Measurements from ENCODE around the gene PSMA7. TPM values are rescaled to one million over a fixed set of nuclear protein-coding genes. Genes with fewer than 3 reads are reported as not detected.
"Not testable (repeated sequence)": the region's sequence is repeated elsewhere in the genome, so short reads cannot be mapped to it uniquely, and the experiment has no call there.

Gene PSMA7
- total and polyA plus RNA-seq, 2 donors from 2014 or later, result 190 to 315 TPM

- peaks cover 2 to 10% (median 6%) of the 10 kb centered on the region in 3 donors for H3K36me3 ChIP-seq (ENCODE audit: control insufficient read depth in 2 of 3, insufficient read depth in 3 of 3, low read length in 3 of 3)
- intact Hi-C loops (cut with DNase I), result no loop called here
- DNase-seq (no peak), FAIRE-seq (no peak)
- H3K27me3 ChIP-seq (ENCODE audit: control insufficient read depth, insufficient read depth, low read length), result no peaks in the 10 kb centered on the region
- no peak for TF ChIP-seq CTCF (IDR thresholded peaks at IDR 0.05; ENCODE audit: borderline replicate concordance, extremely low read depth, insufficient read depth)
- H3K9me3 ChIP-seq (ENCODE audit: control insufficient read depth in 2 of 3, insufficient read depth in 1 of 3, low read length in 3 of 3), result no peaks in the 10 kb centered on the region
- no peak overlapping the region for H3K4me3 ChIP-seq (ENCODE audit: low read length in 3 of 3)
- H3K9ac ChIP-seq (ENCODE audit: low read length in 3 of 3), result no peak overlapping the region
- H3K4me1 ChIP-seq (ENCODE audit: control insufficient read depth in 2 of 3, insufficient read depth in 2 of 3, low read depth in 1 of 3, low read length in 3 of 3), result peaks cover 0 to 32% (median 9%) of the 10 kb centered on the region in 3 donors
- H3K27ac ChIP-seq (ENCODE audit: low read depth in 2 of 2, low read length in 2 of 2), result no peak overlapping the region
Measured at GRCh38 chr20:62150310-62150575, 7.0 kb upstream of the PSMA7 start.

- Histone ChIP-seq H3K9ac (ENCODE audit: low read length in 3 of 3) (no peak overlapping the region), H3K4me3 (ENCODE audit: low read length in 3 of 3) (no peak overlapping the region), H3K4me1 (ENCODE audit: control insufficient read depth in 2 of 3, insufficient read depth in 2 of 3, low read depth in 1 of 3, low read length in 3 of 3) (peaks cover 2 to 36% (median 14%) of the 10 kb centered on the region in 3 donors), H3K27me3 (ENCODE audit: control insufficient read depth, insufficient read depth, low read length) (no peaks in the 10 kb centered on the region), H3K27ac (ENCODE audit: low read depth in 2 of 2, low read length in 2 of 2) (peak overlapping the region in 1 of 2 donors; percentile 67), H3K36me3 (ENCODE audit: control insufficient read depth in 2 of 3, insufficient read depth in 3 of 3, low read length in 3 of 3) (peaks cover 2 to 10% (median 6%) of the 10 kb centered on the region in 3 donors), H3K9me3 (ENCODE audit: control insufficient read depth in 2 of 3, insufficient read depth in 1 of 3, low read length in 3 of 3) (no peaks in the 10 kb centered on the region)
- TF ChIP-seq CTCF (IDR thresholded peaks at IDR 0.05; ENCODE audit: borderline replicate concordance, extremely low read depth, insufficient read depth), result no peak
- DNase-seq (peak in 2 of 5 donors; percentile 21 to 48), FAIRE-seq (no peak)
- intact Hi-C loops (cut with DNase I), result no loop called here
Measured at GRCh38 chr20:62149532-62150309, 6.5 kb upstream of the PSMA7 start.

- H3K27ac ChIP-seq (ENCODE audit: low read depth in 2 of 2, low read length in 2 of 2), result peak overlapping the region; percentile 2 to 67
- DNase-seq (no peak), FAIRE-seq (no peak)
- H3K36me3 ChIP-seq (ENCODE audit: control insufficient read depth in 2 of 3, insufficient read depth in 3 of 3, low read length in 3 of 3), result peaks cover 2 to 5% (median 3%) of the 10 kb centered on the region in 3 donors
- TF ChIP-seq CTCF (IDR thresholded peaks at IDR 0.05; ENCODE audit: borderline replicate concordance, extremely low read depth, insufficient read depth), result no peak
- intact Hi-C loops (cut with DNase I), result no loop called here
- H3K9ac ChIP-seq (ENCODE audit: low read length in 3 of 3), result no peak overlapping the region
- H3K4me3 ChIP-seq (ENCODE audit: low read length in 3 of 3), result no peak overlapping the region
- no peaks in the 10 kb centered on the region for H3K9me3 ChIP-seq (ENCODE audit: control insufficient read depth in 2 of 3, insufficient read depth in 1 of 3, low read length in 3 of 3)
- no peaks in the 10 kb centered on the region for H3K27me3 ChIP-seq (ENCODE audit: control insufficient read depth, insufficient read depth, low read length)
- peaks cover 2 to 38% (median 18%) of the 10 kb centered on the region in 3 donors for H3K4me1 ChIP-seq (ENCODE audit: control insufficient read depth in 2 of 3, insufficient read depth in 2 of 3, low read depth in 1 of 3, low read length in 3 of 3)
Measured at GRCh38 chr20:62148908-62149314, 5.7 kb upstream of the PSMA7 start.

GRCh38 chr20:62148383-62148782 is 5.2 kb upstream of the PSMA7 start:
- intact Hi-C loops (cut with DNase I); H3K27me3 ChIP-seq (ENCODE audit: control insufficient read depth, insufficient read depth, low read length): not testable (repeated sequence)

More at GRCh38 chr20:62148383-62148782, 5.2 kb upstream of the PSMA7 start:
- FAIRE-seq; H3K9me3 ChIP-seq (ENCODE audit: control insufficient read depth in 2 of 3, insufficient read depth in 1 of 3, low read length in 3 of 3); H3K36me3 ChIP-seq (ENCODE audit: control insufficient read depth in 2 of 3, insufficient read depth in 3 of 3, low read length in 3 of 3); H3K9ac ChIP-seq (ENCODE audit: low read length in 3 of 3); DNase-seq; H3K27ac ChIP-seq (ENCODE audit: low read depth in 2 of 2, low read length in 2 of 2); H3K4me3 ChIP-seq (ENCODE audit: low read length in 3 of 3): not testable (repeated sequence)
- peaks cover 2 to 38% (median 18%) of the 10 kb centered on the region in 3 donors for H3K4me1 ChIP-seq (ENCODE audit: control insufficient read depth in 2 of 3, insufficient read depth in 2 of 3, low read depth in 1 of 3, low read length in 3 of 3)
